GM12865 (cell line): Measurements from ENCODE around the gene MAGI2.

Experiments
- DNase-seq: peaks from one replicate; pipeline ENCODE4 v3.0.0; 2010; ENCODE audit warnings: low read depth
- H3K4me3 ChIP-seq: 2 replicates; pipeline ENCODE4 v1.5.1; 2011; ENCODE audit warnings: mild to moderate bottlenecking, low read depth, low read length, control low read depth
- TF ChIP-seq, protein P1 (sequence below): IDR thresholded peaks from 2 replicates; pipeline ENCODE4 v1.5.1; 2011; ENCODE audit warnings: low read length, control low read depth, low read depth, inconsistent platforms; ENCODE audit not compliant: insufficient read depth; ENCODE audit errors: missing control alignments

Gene MAGI2

DNA sequence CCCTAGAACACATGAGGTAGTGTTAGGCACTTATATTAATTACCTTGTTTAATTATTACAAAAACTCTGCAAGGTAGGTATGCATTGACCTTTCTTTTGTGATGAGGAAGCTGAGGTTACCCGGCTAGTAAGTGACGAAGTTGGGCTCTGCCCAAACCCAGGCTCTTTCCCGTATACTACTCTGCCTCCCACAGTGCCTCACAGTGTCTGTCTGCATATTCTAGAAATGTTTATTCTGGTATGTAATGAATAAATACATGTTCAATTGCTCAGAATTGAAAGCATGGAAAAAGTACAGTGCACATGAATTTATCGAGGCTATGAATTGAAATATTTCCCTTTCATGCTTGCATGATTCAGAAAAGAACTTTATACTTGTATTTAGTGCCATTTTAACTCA, 1350.0 kb downstream of the MAGI2 start:
- TF ChIP-seq, protein P1, sequence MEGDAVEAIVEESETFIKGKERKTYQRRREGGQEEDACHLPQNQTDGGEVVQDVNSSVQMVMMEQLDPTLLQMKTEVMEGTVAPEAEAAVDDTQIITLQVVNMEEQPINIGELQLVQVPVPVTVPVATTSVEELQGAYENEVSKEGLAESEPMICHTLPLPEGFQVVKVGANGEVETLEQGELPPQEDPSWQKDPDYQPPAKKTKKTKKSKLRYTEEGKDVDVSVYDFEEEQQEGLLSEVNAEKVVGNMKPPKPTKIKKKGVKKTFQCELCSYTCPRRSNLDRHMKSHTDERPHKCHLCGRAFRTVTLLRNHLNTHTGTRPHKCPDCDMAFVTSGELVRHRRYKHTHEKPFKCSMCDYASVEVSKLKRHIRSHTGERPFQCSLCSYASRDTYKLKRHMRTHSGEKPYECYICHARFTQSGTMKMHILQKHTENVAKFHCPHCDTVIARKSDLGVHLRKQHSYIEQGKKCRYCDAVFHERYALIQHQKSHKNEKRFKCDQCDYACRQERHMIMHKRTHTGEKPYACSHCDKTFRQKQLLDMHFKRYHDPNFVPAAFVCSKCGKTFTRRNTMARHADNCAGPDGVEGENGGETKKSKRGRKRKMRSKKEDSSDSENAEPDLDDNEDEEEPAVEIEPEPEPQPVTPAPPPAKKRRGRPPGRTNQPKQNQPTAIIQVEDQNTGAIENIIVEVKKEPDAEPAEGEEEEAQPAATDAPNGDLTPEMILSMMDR = no peak
- no peak overlapping the region for H3K4me3 ChIP-seq
- DNase-seq = no peak

DNA sequence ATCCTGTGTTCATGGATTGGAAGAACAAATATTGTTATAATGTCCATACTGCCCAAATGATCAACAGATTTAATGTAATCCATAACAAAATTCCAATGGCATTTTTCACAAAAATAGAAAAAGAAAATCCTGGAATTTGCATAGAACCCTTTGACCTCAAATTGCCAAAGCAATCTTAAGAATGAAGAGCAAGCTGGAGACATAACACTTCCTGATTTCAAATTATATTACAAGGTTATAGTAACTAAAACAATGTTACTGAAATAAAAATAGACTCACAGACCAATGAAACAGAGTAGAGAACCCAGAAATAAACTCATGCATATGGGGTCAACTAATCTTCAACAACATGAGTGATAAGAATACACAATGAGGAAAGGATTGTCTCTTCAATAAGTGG, 1352.4 kb downstream of the MAGI2 start:
- no peak overlapping the region for H3K4me3 ChIP-seq
- TF ChIP-seq, protein P1 = no peak
- DNase-seq = no peak

DNA sequence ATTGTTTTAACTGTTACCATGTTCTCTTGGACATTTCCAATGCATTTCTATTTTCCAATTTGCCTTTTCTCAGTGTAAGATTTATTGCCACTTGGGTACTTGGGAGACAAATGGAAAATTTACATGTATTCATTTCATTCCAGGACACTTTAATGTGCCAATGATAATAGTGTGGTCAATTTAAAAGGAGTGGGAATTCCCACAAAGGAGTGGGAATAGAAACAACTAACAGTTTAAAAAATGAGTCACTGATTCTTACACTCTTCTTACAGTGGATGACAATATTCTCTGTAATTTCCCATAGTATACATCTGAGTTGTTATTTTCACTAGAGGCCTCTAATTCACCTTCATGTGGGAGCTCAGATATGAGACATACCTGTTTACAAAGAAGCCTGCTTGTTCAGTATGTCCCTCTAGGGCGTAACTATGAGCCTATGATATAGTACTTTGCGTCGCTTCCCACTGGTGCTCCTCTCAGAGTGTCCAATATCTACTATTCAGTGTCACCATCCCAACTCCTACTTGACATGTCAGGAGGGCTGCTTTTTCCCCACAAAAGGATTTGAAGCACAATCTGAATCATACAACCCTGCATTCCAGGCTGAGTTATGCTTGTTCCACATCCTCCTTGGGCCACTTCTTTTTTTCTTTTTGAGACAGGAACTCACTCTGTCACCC, 1353.6 kb downstream of the MAGI2 start:
- no peak for DNase-seq
- H3K4me3 ChIP-seq = no peak overlapping the region
- TF ChIP-seq, protein P1 = no peak

DNA sequence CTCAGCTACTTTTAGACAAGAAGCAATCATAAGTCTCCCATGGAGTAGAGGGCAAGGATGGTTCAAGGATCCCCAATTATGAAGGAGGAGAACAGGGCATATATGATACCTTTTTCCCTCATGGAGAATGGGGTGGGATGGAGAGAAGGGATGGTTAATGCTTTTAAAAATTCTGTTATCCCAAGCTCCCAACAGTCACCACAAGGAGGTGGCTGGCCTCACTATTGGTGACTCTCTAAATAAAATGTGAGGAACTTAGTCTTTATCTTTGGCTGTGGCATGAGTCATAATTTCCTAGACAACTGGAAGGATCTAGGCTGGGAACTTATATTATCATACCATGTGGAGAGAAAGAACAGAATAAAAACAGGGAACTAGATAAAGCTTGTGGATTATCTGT, 1357.9 kb downstream of the MAGI2 start:
- TF ChIP-seq, protein P1 = no peak
- H3K4me3 ChIP-seq = no peak overlapping the region
- DNase-seq = no peak

DNA sequence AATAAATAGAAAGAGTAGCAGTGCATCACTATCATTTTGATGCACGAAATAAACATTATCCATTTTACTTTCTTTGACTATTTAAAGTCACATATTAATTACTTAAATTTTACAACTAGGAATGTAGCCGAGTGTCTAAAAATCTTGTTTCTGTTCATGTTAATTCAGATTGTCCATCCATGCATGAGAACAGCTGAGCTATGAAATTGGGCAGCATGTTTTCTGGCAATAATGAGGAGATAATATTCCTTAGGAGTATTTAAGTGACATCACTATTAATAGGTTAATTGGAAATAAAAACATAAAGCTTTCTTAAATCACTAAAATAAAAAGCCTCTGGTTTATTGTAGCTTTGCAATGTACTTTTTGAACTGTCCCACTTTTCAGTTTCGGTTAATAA, 1361.1 kb downstream of the MAGI2 start:
- H3K4me3 ChIP-seq = no peak overlapping the region
- DNase-seq = no peak
- TF ChIP-seq, protein P1 = no peak

DNA sequence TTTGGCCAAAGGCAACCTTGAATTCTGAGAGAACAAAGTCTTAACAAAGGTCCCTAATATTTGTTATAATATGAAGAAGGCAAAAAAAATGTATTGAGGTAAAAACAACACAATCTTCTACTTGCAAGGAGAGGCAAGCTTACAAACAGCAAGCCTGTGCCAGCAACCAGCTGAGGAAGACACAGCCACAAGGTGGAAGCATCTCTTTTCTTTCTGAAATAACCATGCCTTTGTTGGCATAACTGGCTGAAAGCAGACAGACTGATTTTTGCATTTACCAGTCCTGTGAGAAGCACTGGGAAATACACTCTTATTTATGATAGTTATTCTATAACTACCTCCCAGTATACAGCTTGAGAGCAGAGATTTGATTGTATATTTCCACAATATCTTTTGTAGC, 1362.9 kb downstream of the MAGI2 start:
- H3K4me3 ChIP-seq = no peak overlapping the region
- TF ChIP-seq, protein P1 = no peak
- DNase-seq = no peak

DNA sequence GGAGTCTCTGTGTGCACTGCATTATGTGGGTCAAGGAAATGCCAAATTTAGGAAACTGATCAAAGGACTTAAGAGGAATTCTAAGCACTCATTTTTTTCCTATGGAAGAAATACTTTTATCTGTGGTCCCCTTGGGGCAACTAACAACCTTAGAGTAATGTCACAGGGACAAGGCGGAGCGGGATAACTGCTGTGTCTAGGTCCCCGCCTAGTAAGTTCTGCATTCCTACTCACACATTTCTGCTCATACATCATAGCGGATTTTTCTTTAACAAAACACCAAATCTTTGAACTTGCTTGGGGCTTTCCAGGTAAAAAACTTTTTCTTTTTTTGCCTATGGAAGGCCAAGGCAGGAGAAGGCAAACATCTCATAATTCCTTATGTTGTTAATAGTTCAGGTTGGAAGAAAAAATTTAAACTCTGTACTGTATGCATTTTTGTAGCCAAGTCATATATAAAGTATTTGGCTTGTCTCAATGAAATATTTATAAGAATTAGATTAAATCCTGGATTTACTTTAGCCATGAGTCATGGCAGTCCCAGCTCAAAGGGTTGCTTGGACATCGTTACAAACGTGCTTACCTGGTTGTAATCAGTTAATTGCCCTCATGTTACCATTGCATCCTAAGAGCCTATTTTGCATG, 1369.9 kb downstream of the MAGI2 start:
- TF ChIP-seq, protein P1 = no peak
- H3K4me3 ChIP-seq = no peak overlapping the region
- no peak for DNase-seq
